GM12864 (cell line): ENCODE measurements around the gene PLCB2.

Experiments used
- DNase-seq: peaks from one replicate; pipeline ENCODE4 v3.0.0-alpha.2; 2011; ENCODE audit warnings: low read depth
- H3K4me3 ChIP-seq: 2 replicates; pipeline ENCODE4 v1.5.1; 2011; ENCODE audit warnings: mild to moderate bottlenecking, low read depth, low read length, control low read depth
- TF ChIP-seq, protein P1 (sequence below): IDR thresholded peaks from 2 replicates; pipeline ENCODE4 v1.5.1; 2011; ENCODE audit warnings: low read depth, mild to moderate bottlenecking, moderate library complexity, low read length, control low read depth, inconsistent platforms; ENCODE audit errors: missing control alignments

Gene PLCB2

DNA sequence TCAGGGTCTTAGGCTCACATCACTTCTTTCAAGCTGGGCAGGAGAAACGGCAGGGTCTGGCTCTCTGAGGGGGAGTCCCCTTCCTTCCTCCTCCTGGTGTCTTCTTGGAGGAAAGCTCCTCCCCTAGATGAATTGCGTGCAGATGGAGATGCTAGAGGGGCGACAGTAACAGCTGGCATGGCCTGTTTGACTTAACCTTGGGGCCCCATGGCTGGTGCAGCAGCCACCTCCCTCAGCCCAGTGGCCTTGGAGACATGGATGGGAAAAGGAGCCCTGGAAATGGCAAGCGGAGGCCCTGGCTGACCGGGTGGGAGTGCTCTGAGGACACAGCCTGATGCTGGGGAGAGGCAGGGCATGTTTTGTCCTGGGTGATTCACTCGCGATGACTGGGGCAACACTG, 48.7 kb downstream of the PLCB2 start:
- TF ChIP-seq, protein P1, sequence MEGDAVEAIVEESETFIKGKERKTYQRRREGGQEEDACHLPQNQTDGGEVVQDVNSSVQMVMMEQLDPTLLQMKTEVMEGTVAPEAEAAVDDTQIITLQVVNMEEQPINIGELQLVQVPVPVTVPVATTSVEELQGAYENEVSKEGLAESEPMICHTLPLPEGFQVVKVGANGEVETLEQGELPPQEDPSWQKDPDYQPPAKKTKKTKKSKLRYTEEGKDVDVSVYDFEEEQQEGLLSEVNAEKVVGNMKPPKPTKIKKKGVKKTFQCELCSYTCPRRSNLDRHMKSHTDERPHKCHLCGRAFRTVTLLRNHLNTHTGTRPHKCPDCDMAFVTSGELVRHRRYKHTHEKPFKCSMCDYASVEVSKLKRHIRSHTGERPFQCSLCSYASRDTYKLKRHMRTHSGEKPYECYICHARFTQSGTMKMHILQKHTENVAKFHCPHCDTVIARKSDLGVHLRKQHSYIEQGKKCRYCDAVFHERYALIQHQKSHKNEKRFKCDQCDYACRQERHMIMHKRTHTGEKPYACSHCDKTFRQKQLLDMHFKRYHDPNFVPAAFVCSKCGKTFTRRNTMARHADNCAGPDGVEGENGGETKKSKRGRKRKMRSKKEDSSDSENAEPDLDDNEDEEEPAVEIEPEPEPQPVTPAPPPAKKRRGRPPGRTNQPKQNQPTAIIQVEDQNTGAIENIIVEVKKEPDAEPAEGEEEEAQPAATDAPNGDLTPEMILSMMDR, result no peak
- DNase-seq, result no peak
- no peak overlapping the region for H3K4me3 ChIP-seq

- no peak overlapping the region for H3K4me3 ChIP-seq
- no peak for DNase-seq
- TF ChIP-seq, protein P1, result no peak
These were observed 49.2 kb downstream of the PLCB2 start for GRCh38 chr15:40258544-40258943.

GRCh38 chr15:40257656-40258450, 49.9 kb downstream of the PLCB2 start:
- DNase-seq, result no peak
- TF ChIP-seq, protein P1, result no peak

GRCh38 chr15:40256638-40257235, 51.0 kb downstream of the PLCB2 start:
- no peak overlapping the region for H3K4me3 ChIP-seq
- DNase-seq, result no peak
- TF ChIP-seq, protein P1, result no peak

More at GRCh38 chr15:40257656-40258450, 49.9 kb downstream of the PLCB2 start:
- H3K4me3 ChIP-seq, result no peak overlapping the region

DNA sequence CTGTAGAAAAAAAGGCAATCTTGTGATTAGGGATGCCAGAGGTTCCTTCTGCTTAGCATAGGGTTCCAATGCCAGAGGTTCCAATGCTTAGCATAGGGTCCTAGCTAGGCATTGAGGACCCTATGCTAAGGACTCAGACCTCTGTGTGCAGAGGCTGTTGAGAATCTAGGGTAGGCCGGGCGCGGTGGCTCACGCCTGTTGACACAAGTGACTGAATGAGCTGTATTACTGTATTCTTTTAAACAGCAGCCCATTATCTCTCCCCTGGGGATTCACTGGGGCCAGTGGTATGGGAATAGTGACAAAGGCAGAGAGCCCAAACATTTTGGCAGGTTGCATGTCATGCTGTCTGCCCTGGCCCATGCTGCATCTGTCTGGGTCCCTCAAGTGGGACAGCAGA, 52.7 kb downstream of the PLCB2 start:
- no peak for DNase-seq
- TF ChIP-seq, protein P1, result no peak
- no peak overlapping the region for H3K4me3 ChIP-seq

- no peak for DNase-seq
- no peak overlapping the region for H3K4me3 ChIP-seq
- TF ChIP-seq, protein P1, result no peak
These were observed 53.3 kb downstream of the PLCB2 start for GRCh38 chr15:40254452-40254851.
